Esophagus muscularis mucosa (tissue), 4 donors: ENCODE results near the gene AKAP13. TPM values are rescaled to one million over a fixed set of nuclear protein-coding genes. Genes with fewer than 3 reads are reported as not detected.
A peak's percentile ranks its signal among the peaks of the same experiment; 100 is the strongest.

Source experiments
- DNase-seq: peaks from one replicate; pipeline ENCODE4 v3.0.0-alpha.2; 2017; ENCODE audit errors: extremely low spot score
- H3K27ac ChIP-seq, 4 donors: fragments of 200-600 bp; sonication (generic); replicated peaks in 1 of 4; 1 replicate in 3 of 4; 2 replicates in 1 of 4; pipeline ENCODE4 v1.5.1; 2016 to 2019; ENCODE audit warnings: mild to moderate bottlenecking in 1 of 4
- H3K27me3 ChIP-seq, 4 donors: fragments of 200-600 bp; sonication (generic); one replicate each; pipeline versions ENCODE4 v1.5.1 to v1.6.0; 2016 to 2019
- H3K36me3 ChIP-seq, 4 donors: fragments of 200-600 bp; sonication (generic); one replicate each; pipeline ENCODE4 v1.5.1; 2016 to 2019
- H3K4me1 ChIP-seq, 4 donors: fragments of 200-600 bp; sonication (generic); one replicate each; pipeline ENCODE4 v1.5.1; 2016 to 2019
- H3K4me3 ChIP-seq, 4 donors: fragments of 200-600 bp; sonication (generic); 1 replicate in 2 of 4; 2 replicates in 2 of 4; pipeline ENCODE4 v1.5.1; 2016 to 2019; ENCODE audit warnings: mild to moderate bottlenecking in 4 of 4, moderate library complexity in 1 of 4
- H3K9me3 ChIP-seq, 4 donors: fragments of 200-600 bp; sonication (generic); 1 replicate in 3 of 4; 2 replicates in 1 of 4; pipeline ENCODE4 v1.5.1; 2016 to 2019
- EP300 ChIP-seq: sonication (generic); formaldehyde crosslinking; IDR thresholded peaks from one replicate; pipeline ENCODE4 v1.6.1; 2017; ENCODE audit warnings: antibody characterized with exemption
- POLR2A ChIP-seq: fragments of 450-650 bp; IDR thresholded peaks from one replicate; pipeline ENCODE4 v1.6.1; 2017; ENCODE audit warnings: antibody characterized with exemption, moderate library complexity, mild to moderate bottlenecking, low read depth
- POLR2AphosphoS5 ChIP-seq, 2 donors: sonication (generic); formaldehyde crosslinking; IDR thresholded peaks; one replicate each; pipeline ENCODE4 v1.6.1; 2017; ENCODE audit warnings: antibody characterized with exemption in 2 of 2
- whole genome bisulfite sequencing: methylation state at CpG from one replicate; pipeline ENCODE4 v1.1.5; 2018; 5-methylcytosine and 5-hydroxymethylcytosine counted together
- intact Hi-C: fragments of 100-400 bp; cut with DNase I; formaldehyde crosslinking; loops from one replicate; pipeline ENCODE4 v1.15.1; 2023
- total RNA-seq, 4 donors: library from RNA; depleted of rRNA; stranded (reverse); fragments of >200 nt; gene quantifications; one replicate each; pipeline versions ENCODE4 v1.1.0 to v1.2.1, GENCODE V29; 2016
- TF ChIP-seq, protein P1 (sequence below), 3 experiments: fragments of 200-600 bp in 2 of 3; fragments of 450-650 bp in 1 of 3; sonication (generic) in 2 of 3; IDR thresholded peaks; one replicate each; pipeline ENCODE4 v1.5.1; 2017 to 2019; ENCODE audit warnings: antibody characterized with exemption in 3 of 3, mild to moderate bottlenecking in 2 of 3, moderate library complexity in 1 of 3

The AKAP13 gene
- total RNA-seq, 4 donors from 2014 or later = 232 to 323 (median 284) TPM

GRCh38 chr15:85624291-85624801, 243.9 kb downstream of the AKAP13 start:
- intact Hi-C loops = no loop called here
- H3K27ac ChIP-seq = peak overlapping the region; percentile 80 to 89 (median 86)

DNA sequence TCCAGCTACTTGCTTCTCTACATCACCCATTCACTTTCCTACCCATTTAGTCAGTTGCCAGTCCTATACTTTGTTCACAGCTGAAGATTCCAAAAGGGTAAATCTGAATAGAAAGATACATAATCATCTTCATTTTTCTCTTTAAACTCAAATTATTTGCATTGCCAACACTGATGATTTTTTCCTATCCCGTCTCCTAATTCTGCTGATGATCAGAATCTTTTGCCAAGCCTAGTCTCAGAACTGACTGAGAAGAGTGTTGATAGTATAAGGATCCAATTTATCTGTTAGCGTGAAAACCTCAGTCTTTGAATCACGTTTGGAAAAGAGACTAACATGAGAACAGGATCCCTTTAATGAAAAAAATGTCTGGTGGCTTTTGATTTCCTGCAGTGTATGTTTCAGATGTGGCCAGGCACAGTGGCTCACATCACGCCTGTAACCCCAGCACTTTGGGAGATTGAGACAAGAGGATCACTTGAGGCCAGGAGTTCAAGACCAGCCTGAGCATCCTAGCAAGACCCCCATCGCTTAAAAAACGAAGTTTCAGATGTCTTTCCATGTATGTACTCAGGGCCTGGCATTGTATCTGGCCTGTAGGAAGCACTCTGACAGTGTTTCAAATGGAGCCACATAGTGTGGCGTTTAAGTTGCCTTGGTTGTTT, 244.9 kb downstream of the AKAP13 start:
- H3K9me3 ChIP-seq = no peaks in the 10 kb centered on the region
- peak overlapping the region in 2 of 4 donors; percentile 61 to 65 for H3K4me3 ChIP-seq
- TF ChIP-seq EP300 (no peak), POLR2AphosphoS5 (IDR thresholded peaks at IDR 0.05) (peak in 1 of 2 donors; percentile 2)
- H3K27me3 ChIP-seq = no peaks in the 10 kb centered on the region
- peaks cover 77 to 99% (median 89%) of the 10 kb centered on the region in 4 donors for H3K4me1 ChIP-seq
- H3K27ac ChIP-seq = peak overlapping the region; percentile 80 to 89 (median 86)
- WGBS = 51% methylated on average over 7 of the region's 7 CpGs
- intact Hi-C loops = no loop called here
- no peak for DNase-seq
- H3K36me3 ChIP-seq = peaks cover 0 to 6% (median 0%) of the 10 kb centered on the region in 4 donors

More at GRCh38 chr15:85624291-85624801, 243.9 kb downstream of the AKAP13 start:
- Histone ChIP-seq H3K27me3 (no peaks in the 10 kb centered on the region), H3K4me3 (peak overlapping the region; percentile 53 to 65 (median 60)), H3K9me3 (no peaks in the 10 kb centered on the region), H3K4me1 (peaks cover 86 to 99% (median 92%) of the 10 kb centered on the region in 4 donors), H3K36me3 (peaks cover 0 to 6% (median 0%) of the 10 kb centered on the region in 4 donors)
- TF ChIP-seq POLR2A = no peak
- TF ChIP-seq, protein P1, sequence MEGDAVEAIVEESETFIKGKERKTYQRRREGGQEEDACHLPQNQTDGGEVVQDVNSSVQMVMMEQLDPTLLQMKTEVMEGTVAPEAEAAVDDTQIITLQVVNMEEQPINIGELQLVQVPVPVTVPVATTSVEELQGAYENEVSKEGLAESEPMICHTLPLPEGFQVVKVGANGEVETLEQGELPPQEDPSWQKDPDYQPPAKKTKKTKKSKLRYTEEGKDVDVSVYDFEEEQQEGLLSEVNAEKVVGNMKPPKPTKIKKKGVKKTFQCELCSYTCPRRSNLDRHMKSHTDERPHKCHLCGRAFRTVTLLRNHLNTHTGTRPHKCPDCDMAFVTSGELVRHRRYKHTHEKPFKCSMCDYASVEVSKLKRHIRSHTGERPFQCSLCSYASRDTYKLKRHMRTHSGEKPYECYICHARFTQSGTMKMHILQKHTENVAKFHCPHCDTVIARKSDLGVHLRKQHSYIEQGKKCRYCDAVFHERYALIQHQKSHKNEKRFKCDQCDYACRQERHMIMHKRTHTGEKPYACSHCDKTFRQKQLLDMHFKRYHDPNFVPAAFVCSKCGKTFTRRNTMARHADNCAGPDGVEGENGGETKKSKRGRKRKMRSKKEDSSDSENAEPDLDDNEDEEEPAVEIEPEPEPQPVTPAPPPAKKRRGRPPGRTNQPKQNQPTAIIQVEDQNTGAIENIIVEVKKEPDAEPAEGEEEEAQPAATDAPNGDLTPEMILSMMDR (IDR thresholded peaks at IDR 0.05) = no peak
- no peak for TF ChIP-seq EP300
- peak; percentile 52 to 55 for TF ChIP-seq POLR2AphosphoS5 (IDR thresholded peaks at IDR 0.05)
- WGBS = 14% methylated on average over 7 of the region's 7 CpGs
- DNase-seq = no peak

GRCh38 chr15:85625856-85626255, 245.5 kb downstream of the AKAP13 start:
- Histone ChIP-seq H3K9me3 (no peaks in the 10 kb centered on the region), H3K27ac (peak overlapping the region; percentile 5 to 89 (median 83)), H3K4me1 (peaks cover 75 to 99% (median 91%) of the 10 kb centered on the region in 4 donors), H3K27me3 (no peaks in the 10 kb centered on the region), H3K4me3 (no peak overlapping the region), H3K36me3 (peaks cover 0 to 6% (median 0%) of the 10 kb centered on the region in 4 donors)
- TF ChIP-seq POLR2AphosphoS5 (IDR thresholded peaks at IDR 0.05) (peak in 1 of 2 donors; percentile 19), EP300 (no peak)
- 25% methylated on average over 1 of the region's 1 CpG for WGBS
- no peak for DNase-seq
- intact Hi-C loops = no loop called here

GRCh38 chr15:85627213-85627935, 247.0 kb downstream of the AKAP13 start:
- DNase-seq = no peak
- WGBS = 76% methylated on average over 6 of the region's 6 CpGs
- TF ChIP-seq, protein P1 (IDR thresholded peaks at IDR 0.05) = no peak
- TF ChIP-seq POLR2AphosphoS5 (IDR thresholded peaks at IDR 0.05) (no peak), POLR2A (no peak), EP300 (no peak)
- intact Hi-C loops = no loop called here
- peaks cover 0 to 6% (median 0%) of the 10 kb centered on the region in 4 donors for H3K36me3 ChIP-seq
- H3K4me1 ChIP-seq = peaks cover 74 to 99% (median 92%) of the 10 kb centered on the region in 4 donors
- H3K9me3 ChIP-seq = no peaks in the 10 kb centered on the region
- H3K4me3 ChIP-seq = no peak overlapping the region
- H3K27ac ChIP-seq = peak overlapping the region in 3 of 4 donors; percentile 5 to 89 (median 62)
- no peaks in the 10 kb centered on the region for H3K27me3 ChIP-seq

GRCh38 chr15:85630311-85630710, 249.9 kb downstream of the AKAP13 start:
- H3K9me3 ChIP-seq = no peaks in the 10 kb centered on the region
- H3K4me3 ChIP-seq = no peak overlapping the region
- intact Hi-C loops = no loop called here
- peak overlapping the region; percentile 20 to 47 (median 26) for H3K27ac ChIP-seq
- H3K36me3 ChIP-seq = peaks cover 0 to 6% (median 0%) of the 10 kb centered on the region in 4 donors
- 83% methylated on average over 4 of the region's 4 CpGs for WGBS
- peaks cover 50 to 93% (median 87%) of the 10 kb centered on the region in 4 donors for H3K4me1 ChIP-seq
- TF ChIP-seq EP300 (no peak), POLR2A (no peak), POLR2AphosphoS5 (IDR thresholded peaks at IDR 0.05) (no peak)
- TF ChIP-seq, protein P1 (IDR thresholded peaks at IDR 0.05) = no peak
- no peak for DNase-seq
- no peaks in the 10 kb centered on the region for H3K27me3 ChIP-seq
